A673 (cell line): ENCODE data around the gene FLRT1. TPM values are rescaled to one million over a fixed set of nuclear protein-coding genes. Genes with fewer than 3 reads are reported as not detected.
A peak's percentile ranks its signal among the peaks of the same experiment; 100 is the strongest.

ENCODE experiments used
- BruUV-seq: library from RNA; stranded (reverse); fragments of 400-500 nt; replicated peaks from 2 replicates; lab custom pipeline; 2021; lab: Mats Ljungman, UMichigan
- CTCF ChIA-PET: fragments of 300-600 bp; sonication (Branson Sonifier 250); formaldehyde crosslinking; loops from one replicate; lab custom pipeline; 2022; ENCODE audit warnings: antibody characterized with exemption; lab: Charles Lee
- POLR2A ChIA-PET: fragments of 300-600 bp; sonication (Branson Sonifier 250); formaldehyde crosslinking; loops from one replicate; lab custom pipeline; 2022; ENCODE audit warnings: antibody characterized with exemption; ENCODE audit not compliant: low non-redundant PET; lab: Charles Lee
- DNase-seq: peaks from one replicate; pipeline ENCODE4 v3.0.0-alpha.2; 2015; ENCODE audit warnings: low spot score
- H3K27ac ChIP-seq: fragments of 200-600 bp; sonication (generic); 2 replicates; pipeline ENCODE4 v1.5.1; 2016; ENCODE audit warnings: mixed run types, low read depth, mild to moderate bottlenecking, mixed read lengths, antibody characterized with exemption, low read length; ENCODE audit not compliant: poor library complexity, severe bottlenecking
- H3K27me3 ChIP-seq: fragments of 200-600 bp; sonication (generic); replicated peaks from 2 replicates; pipeline ENCODE4 v1.6.1; 2017; ENCODE audit warnings: mixed run types, low read depth, mild to moderate bottlenecking, mixed read lengths, antibody characterized with exemption, low read length; ENCODE audit not compliant: insufficient read depth, poor library complexity
- H3K36me3 ChIP-seq: fragments of 200-600 bp; sonication (generic); 2 replicates; pipeline ENCODE4 v1.6.1; 2016; ENCODE audit warnings: mixed run types, mild to moderate bottlenecking, mixed read lengths, antibody characterized with exemption, low read length; ENCODE audit not compliant: insufficient read depth, poor library complexity, severe bottlenecking
- H3K4me1 ChIP-seq: fragments of 200-600 bp; sonication (generic); 2 replicates; pipeline ENCODE4 v1.6.1; 2017; ENCODE audit warnings: mixed run types, mild to moderate bottlenecking, mixed read lengths, antibody characterized with exemption, low read length; ENCODE audit not compliant: insufficient read depth, poor library complexity, severe bottlenecking
- H3K4me3 ChIP-seq: fragments of 200-600 bp; sonication (generic); 2 replicates; pipeline ENCODE4 v1.5.1; 2016; ENCODE audit warnings: low read depth, mixed run types, mild to moderate bottlenecking, mixed read lengths, low read length; ENCODE audit not compliant: poor library complexity, severe bottlenecking
- H3K9me3 ChIP-seq: fragments of 200-600 bp; sonication (generic); 2 replicates; pipeline ENCODE4 v1.6.1; 2016; ENCODE audit warnings: mixed run types, low read depth, mild to moderate bottlenecking, mixed read lengths, antibody characterized with exemption, low read length; ENCODE audit not compliant: poor library complexity, severe bottlenecking
- CTCF ChIP-seq: fragments of 300-800, 200-600 bp; sonication (generic); conservative IDR thresholded peaks from 2 replicates; pipeline ENCODE4 v1.5.1; 2017; ENCODE audit warnings: low read depth, mild to moderate bottlenecking, antibody characterized with exemption, low read length, moderate library complexity, mixed read lengths
- EZH2 ChIP-seq: fragments of 200-600 bp; sonication (generic); IDR thresholded peaks from 2 replicates; pipeline ENCODE4 v1.6.1; 2017; ENCODE audit warnings: borderline replicate concordance, low read depth, mild to moderate bottlenecking, mixed read lengths, antibody characterized with exemption, low read length; ENCODE audit not compliant: poor library complexity, severe bottlenecking
- intact Hi-C: fragments of 100-400 bp; cut with micrococcal nuclease; formaldehyde crosslinking; loops from one replicate; pipeline ENCODE4 v1.10.0; 2022; ENCODE audit not compliant: unreplicated experiment
- total RNA-seq: library from RNA; stranded (reverse); gene quantifications from 2 replicates; pipeline ENCODE4 v1.2.3, GENCODE V29; 2021

Gene FLRT1
- total RNA-seq, 1 experiment from 2014 or later, result 0.45 TPM

GRCh38 chr11:64027651-64028397, 7.9 kb upstream of the FLRT1 start:
- H3K27me3 ChIP-seq, result no peaks in the 10 kb centered on the region
- ChIA-PET POLR2A (no interaction called here), CTCF (no interaction called here)

GRCh38 chr11:64028398-64029115, 7.2 kb upstream of the FLRT1 start:
- CTCF ChIA-PET, result interaction anchor here (0.6 kb wide), 2 partner anchors 10 to 37 kb away, joined by 3 to 6 read pairs; no protein-coding TSS in a partner anchor
- Histone ChIP-seq H3K27ac (no peak overlapping the region), H3K4me3 (no peak overlapping the region), H3K27me3 (no peaks in the 10 kb centered on the region), H3K4me1 (peaks cover 11% of the 10 kb centered on the region), H3K36me3 (no peaks in the 10 kb centered on the region), H3K9me3 (no peaks in the 10 kb centered on the region)
- intact Hi-C loops, result no loop called here
- no TSS peak for BruUV-seq
- peak; percentile 67 for DNase-seq
- TF ChIP-seq EZH2 (no peak), CTCF (no peak)
- POLR2A ChIA-PET, result no interaction called here

More at GRCh38 chr11:64027651-64028397, 7.9 kb upstream of the FLRT1 start:
- no peaks in the 10 kb centered on the region for H3K36me3 ChIP-seq
- H3K27ac ChIP-seq, result no peak overlapping the region
- H3K9me3 ChIP-seq, result no peaks in the 10 kb centered on the region
- peaks cover 11% of the 10 kb centered on the region for H3K4me1 ChIP-seq
- no peak for DNase-seq
- TF ChIP-seq EZH2 (no peak), CTCF (no peak)
- no TSS peak for BruUV-seq
- H3K4me3 ChIP-seq, result no peak overlapping the region
- intact Hi-C loops, result no loop called here

- Histone ChIP-seq H3K4me1 (peaks cover 14% of the 10 kb centered on the region), H3K27ac (no peak overlapping the region), H3K36me3 (no peaks in the 10 kb centered on the region), H3K9me3 (no peaks in the 10 kb centered on the region), H3K27me3 (peaks cover 3% of the 10 kb centered on the region), H3K4me3 (no peak overlapping the region)
- intact Hi-C loops, result no loop called here
- ChIA-PET CTCF (interaction anchor here (0.6 kb wide), 1 partner anchor 29 kb away, joined by 4 read pairs; no protein-coding TSS in a partner anchor), POLR2A (no interaction called here)
- no peak for DNase-seq
- no TSS peak for BruUV-seq
- TF ChIP-seq CTCF (no peak), EZH2 (no peak)
Measured at GRCh38 chr11:64029773-64030172, 6.0 kb upstream of the FLRT1 start.
